Measurements from ENCODE around the gene MKNK2. TPM values are rescaled to one million over a fixed set of nuclear protein-coding genes. Genes with fewer than 3 reads are reported as not detected.

Gene MKNK2
- total and polyA plus RNA-seq, 2 of the 13 experiments (the other 11 are each of a cell fraction or from before 2014, with no cell fraction given), result 44.9 to 112 TPM

- TF ChIP-seq TAF15 (IDR thresholded peaks at IDR 0.05; ENCODE audit: low read depth, low read length, poor library complexity, severe bottlenecking), result no peak
- peak; percentile 5; the same call in 1 of the 2 replicates for TF ChIP-seq ESRRA (CRISPR knock-in tag; IDR thresholded peaks at IDR 0.05; ENCODE audit: low read depth)
- no peak for TF ChIP-seq ZNF749 (CRISPR knock-in tag; IDR thresholded peaks at IDR 0.05; ENCODE audit: borderline replicate concordance)
- 0 out of 2 replicates have a peak, but pooled peaks have one; percentile 20 for TF ChIP-seq DZIP1 (CRISPR knock-in tag; IDR thresholded peaks at IDR 0.05)
- TF ChIP-seq NRL (CRISPR knock-in tag; IDR thresholded peaks at IDR 0.05; ENCODE audit: borderline replicate concordance), result peak; percentile 38; the same call in 1 of the 2 replicates
- no peak for TF ChIP-seq MED1 (CRISPR knock-in tag; IDR thresholded peaks at IDR 0.05)
- TF ChIP-seq ZMAT5 (CRISPR knock-in tag; IDR thresholded peaks at IDR 0.05; ENCODE audit: borderline replicate concordance, low read depth), result no peak
- no peak for TF ChIP-seq ATF4 (CRISPR knock-in tag; IDR thresholded peaks at IDR 0.05)
- peak; percentile 38 for TF ChIP-seq RXRA (CRISPR knock-in tag; IDR thresholded peaks at IDR 0.05)
- TF ChIP-seq ATF2 (CRISPR knock-in tag; IDR thresholded peaks at IDR 0.05), result no peak
- no peak for TF ChIP-seq ATF7 (IDR thresholded peaks at IDR 0.05)
- TF ChIP-seq ATF7 (CRISPR knock-in tag; IDR thresholded peaks at IDR 0.05), result no peak
- TF ChIP-seq MTA1 (CRISPR knock-in tag; IDR thresholded peaks at IDR 0.05; ENCODE audit: borderline replicate concordance), result no peak
- TF ChIP-seq ZNF383 (CRISPR knock-in tag; IDR thresholded peaks at IDR 0.05; ENCODE audit: borderline replicate concordance), result no peak
- TF ChIP-seq ZNF781 (CRISPR knock-in tag; IDR thresholded peaks at IDR 0.05; ENCODE audit: borderline replicate concordance, not compliant biosample characterization), result peak; percentile 37
Measured at GRCh38 chr19:2048959-2049740, 1.9 kb downstream of the MKNK2 start (continued).

All from HepG2 (cell line).